ENCODE results near the gene MTHFSD. TPM values are rescaled to one million over a fixed set of nuclear protein-coding genes. Genes with fewer than 3 reads are reported as not detected.

MTHFSD gene
- total RNA-seq, 2 experiments from 2014 or later = 19.3 to 22.3 TPM

DNA sequence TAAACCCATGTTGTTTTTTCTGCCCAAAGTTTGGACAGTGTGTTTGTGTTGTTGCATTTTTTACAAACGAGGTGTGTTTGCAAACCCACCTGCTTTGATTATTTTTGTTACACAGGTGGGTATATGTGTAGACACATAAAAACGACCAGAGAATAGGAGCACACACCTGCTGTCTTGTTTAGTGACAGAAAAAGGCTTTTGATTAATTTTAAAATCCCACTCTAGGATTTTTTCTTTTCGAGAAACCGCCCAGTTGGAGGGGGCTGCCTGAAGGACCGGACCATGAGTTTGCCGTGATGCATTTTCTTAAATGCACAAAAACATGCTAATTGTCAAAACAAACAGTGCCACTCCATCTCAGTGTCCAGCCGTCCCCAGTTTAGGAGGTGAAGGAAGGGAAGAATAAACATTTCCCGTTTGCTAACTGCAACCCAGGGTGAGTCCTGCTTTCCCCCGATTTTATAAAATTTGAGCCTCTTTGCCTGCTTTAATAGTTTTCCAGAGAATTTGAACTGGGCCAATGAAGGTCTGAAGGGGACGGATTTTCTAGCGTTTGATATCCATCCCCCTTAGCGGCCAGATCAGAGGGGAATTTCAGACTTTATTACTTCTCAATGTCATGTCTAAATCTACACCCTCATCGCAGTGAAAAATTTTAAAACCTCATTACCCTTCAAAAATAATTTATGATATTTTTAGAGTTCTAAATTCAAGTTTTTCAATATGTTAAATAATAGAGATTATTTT, 14.8 kb upstream of the MTHFSD start:
- ATAC-seq (no peak), DNase-seq (no peak)
- ChIA-PET CTCF (interaction anchor here (1.4 kb wide), 1 partner anchor 1067 kb away, joined by 4 read pairs; no protein-coding TSS in a partner anchor), POLR2A (no interaction called here)
- no peak overlapping the region for H3K27ac Mint-ChIP-seq
- TF ChIP-seq CTCF (IDR thresholded peaks at IDR 0.05) = no peak
- peaks cover 70% of the 10 kb centered on the region for H3K27me3 Mint-ChIP-seq
- H3K4me3 Mint-ChIP-seq = no peak overlapping the region
- no peaks in the 10 kb centered on the region for H3K36me3 Mint-ChIP-seq (ENCODE audit: low read depth)
- intact Hi-C loops (cut with micrococcal nuclease) = loop anchor here (10.0 kb wide), 1 partner anchor 195 kb away; no protein-coding TSS in a partner anchor
- H3K4me1 Mint-ChIP-seq (ENCODE audit: low read depth) = no peaks in the 10 kb centered on the region
- no peaks in the 10 kb centered on the region for H3K9me3 Mint-ChIP-seq

GRCh38 chr16:86568677-86569623, 13.9 kb upstream of the MTHFSD start:
- no peak overlapping the region for H3K27ac Mint-ChIP-seq
- intact Hi-C loops (cut with micrococcal nuclease) = loop anchor here (10.0 kb wide), 1 partner anchor 196 kb away; no protein-coding TSS in a partner anchor
- H3K4me3 Mint-ChIP-seq = no peak overlapping the region
- H3K4me1 Mint-ChIP-seq (ENCODE audit: low read depth) = peaks cover 5% of the 10 kb centered on the region
- peaks cover 70% of the 10 kb centered on the region for H3K27me3 Mint-ChIP-seq
- no peaks in the 10 kb centered on the region for H3K9me3 Mint-ChIP-seq
- no peak for ATAC-seq
- ChIA-PET POLR2A (no interaction called here), CTCF (no interaction called here)
- H3K36me3 Mint-ChIP-seq (ENCODE audit: low read depth) = no peaks in the 10 kb centered on the region
- no peak for TF ChIP-seq CTCF (IDR thresholded peaks at IDR 0.05)
- DNase-seq = no peak

DNA sequence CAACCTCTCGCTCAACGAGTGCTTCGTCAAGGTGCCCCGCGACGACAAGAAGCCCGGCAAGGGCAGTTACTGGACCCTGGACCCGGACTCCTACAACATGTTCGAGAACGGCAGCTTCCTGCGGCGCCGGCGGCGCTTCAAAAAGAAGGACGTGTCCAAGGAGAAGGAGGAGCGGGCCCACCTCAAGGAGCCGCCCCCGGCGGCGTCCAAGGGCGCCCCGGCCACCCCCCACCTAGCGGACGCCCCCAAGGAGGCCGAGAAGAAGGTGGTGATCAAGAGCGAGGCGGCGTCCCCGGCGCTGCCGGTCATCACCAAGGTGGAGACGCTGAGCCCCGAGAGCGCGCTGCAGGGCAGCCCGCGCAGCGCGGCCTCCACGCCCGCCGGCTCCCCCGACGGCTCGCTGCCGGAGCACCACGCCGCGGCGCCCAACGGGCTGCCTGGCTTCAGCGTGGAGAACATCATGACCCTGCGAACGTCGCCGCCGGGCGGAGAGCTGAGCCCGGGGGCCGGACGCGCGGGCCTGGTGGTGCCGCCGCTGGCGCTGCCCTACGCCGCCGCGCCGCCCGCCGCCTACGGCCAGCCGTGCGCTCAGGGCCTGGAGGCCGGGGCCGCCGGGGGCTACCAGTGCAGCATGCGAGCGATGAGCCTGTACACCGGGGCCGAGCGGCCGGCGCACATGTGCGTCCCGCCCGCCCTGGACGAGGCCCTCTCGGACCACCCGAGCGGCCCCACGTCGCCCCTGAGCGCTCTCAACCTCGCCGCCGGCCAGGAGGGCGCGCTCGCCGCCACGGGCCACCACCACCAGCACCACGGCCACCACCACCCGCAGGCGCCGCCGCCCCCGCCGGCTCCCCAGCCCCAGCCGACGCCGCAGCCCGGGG, 12.9 kb upstream of the MTHFSD start:
- CTCF ChIA-PET = interaction anchor here (1.1 kb wide), 1 partner anchor 730 kb away, joined by 3 read pairs; no protein-coding TSS in a partner anchor
- Mint-ChIP-seq H3K36me3 (ENCODE audit: low read depth) (no peaks in the 10 kb centered on the region), H3K4me3 (no peak overlapping the region), H3K27me3 (peaks cover 68% of the 10 kb centered on the region), H3K4me1 (ENCODE audit: low read depth) (peaks cover 11% of the 10 kb centered on the region), H3K27ac (no peak overlapping the region), H3K9me3 (no peaks in the 10 kb centered on the region)
- POLR2A ChIA-PET = no interaction called here
- no peak for DNase-seq
- TF ChIP-seq CTCF (IDR thresholded peaks at IDR 0.05) = no peak
- ATAC-seq = no peak
- intact Hi-C loops (cut with micrococcal nuclease) = loop anchor here (10.0 kb wide), 1 partner anchor 197 kb away; no protein-coding TSS in a partner anchor

GRCh38 chr16:86566966-86567700, 12.1 kb upstream of the MTHFSD start:
- TF ChIP-seq CTCF (IDR thresholded peaks at IDR 0.05) = no peak
- peaks cover 11% of the 10 kb centered on the region for H3K4me1 Mint-ChIP-seq (ENCODE audit: low read depth)
- no peaks in the 10 kb centered on the region for H3K36me3 Mint-ChIP-seq (ENCODE audit: low read depth)
- H3K4me3 Mint-ChIP-seq = no peak overlapping the region
- no peak overlapping the region for H3K27ac Mint-ChIP-seq
- ChIA-PET CTCF (interaction anchor here (1.1 kb wide), 1 partner anchor 731 kb away, joined by 3 read pairs; no protein-coding TSS in a partner anchor), POLR2A (no interaction called here)
- no peak for ATAC-seq
- no peaks in the 10 kb centered on the region for H3K9me3 Mint-ChIP-seq
- H3K27me3 Mint-ChIP-seq = peaks cover 67% of the 10 kb centered on the region
- intact Hi-C loops (cut with micrococcal nuclease) = loop anchor here (10.0 kb wide), 1 partner anchor 198 kb away; no protein-coding TSS in a partner anchor
- DNase-seq = no peak

All from activated CD8-positive, alpha-beta T cell treated with anti-CD3 and anti-CD28 coated beads for 36 hours (primary cell).